ENCODE data around the gene ADAR. TPM values are rescaled to one million over a fixed set of nuclear protein-coding genes. Genes with fewer than 3 reads are reported as not detected.
"Not testable (repeated sequence)": the region's sequence is repeated elsewhere in the genome, so short reads cannot be mapped to it uniquely, and the experiment has no call there.

Gene ADAR
- 112 TPM for polyA plus RNA-seq (2013, experiment 1 of 2; ENCODE audit: insufficient read length)
- polyA plus RNA-seq (2013, experiment 2 of 2; ENCODE audit: insufficient read length): 102 TPM

- peak; percentile 98 for DNase-seq
Measured at GRCh38 chr1:154607609-154608396, at the start of gene ADAR. Gene ADAR, minus strand, starts transcription at chr1:154608186. Its CDS starts 180 bp downstream, at chr1:154608006.

GRCh38 chr1:154657556-154657955, 49.6 kb upstream of the ADAR start:
- no peak for DNase-seq

GRCh38 chr1:154652893-154653292, 44.9 kb upstream of the ADAR start:
- no peak for DNase-seq

GRCh38 chr1:154644724-154645123, 36.7 kb upstream of the ADAR start:
- not testable (repeated sequence) for DNase-seq

GRCh38 chr1:154641534-154641933, 33.5 kb upstream of the ADAR start:
- DNase-seq: no peak

GRCh38 chr1:154639876-154640275, 31.9 kb upstream of the ADAR start:
- no peak for DNase-seq

GRCh38 chr1:154635171-154635570, 27.2 kb upstream of the ADAR start:
- no peak for DNase-seq

- no peak for DNase-seq
Measured at GRCh38 chr1:154629675-154630073, 21.7 kb upstream of the ADAR start.

GRCh38 chr1:154629061-154629674, 21.2 kb upstream of the ADAR start:
- DNase-seq: no peak

GRCh38 chr1:154628121-154628405, 20.1 kb upstream of the ADAR start:
- DNase-seq: no peak

- DNase-seq: peak; percentile 93
Measured at GRCh38 chr1:154627257-154628120, 19.5 kb upstream of the ADAR start.

- no peak for DNase-seq
Measured at GRCh38 chr1:154626456-154627256, 18.7 kb upstream of the ADAR start.

GRCh38 chr1:154624746-154625643, 17.0 kb upstream of the ADAR start:
- DNase-seq: peak; percentile 88

GRCh38 chr1:154623358-154623757, 15.4 kb upstream of the ADAR start:
- DNase-seq: no peak

GRCh38 chr1:154622503-154623039, 14.6 kb upstream of the ADAR start:
- DNase-seq: no peak

GRCh38 chr1:154621875-154622274, 13.9 kb upstream of the ADAR start:
- DNase-seq: no peak

- DNase-seq: no peak
Measured at GRCh38 chr1:154620751-154621150, 12.8 kb upstream of the ADAR start.

- no peak for DNase-seq
Measured at GRCh38 chr1:154619181-154619948, 11.4 kb upstream of the ADAR start.

GRCh38 chr1:154616659-154617345, 8.8 kb upstream of the ADAR start:
- DNase-seq: no peak

GRCh38 chr1:154615411-154615810, 7.4 kb upstream of the ADAR start:
- no peak for DNase-seq

All from fibroblast of skin of abdomen (primary cell).